Measurements from ENCODE around the gene FAT4.

DNA sequence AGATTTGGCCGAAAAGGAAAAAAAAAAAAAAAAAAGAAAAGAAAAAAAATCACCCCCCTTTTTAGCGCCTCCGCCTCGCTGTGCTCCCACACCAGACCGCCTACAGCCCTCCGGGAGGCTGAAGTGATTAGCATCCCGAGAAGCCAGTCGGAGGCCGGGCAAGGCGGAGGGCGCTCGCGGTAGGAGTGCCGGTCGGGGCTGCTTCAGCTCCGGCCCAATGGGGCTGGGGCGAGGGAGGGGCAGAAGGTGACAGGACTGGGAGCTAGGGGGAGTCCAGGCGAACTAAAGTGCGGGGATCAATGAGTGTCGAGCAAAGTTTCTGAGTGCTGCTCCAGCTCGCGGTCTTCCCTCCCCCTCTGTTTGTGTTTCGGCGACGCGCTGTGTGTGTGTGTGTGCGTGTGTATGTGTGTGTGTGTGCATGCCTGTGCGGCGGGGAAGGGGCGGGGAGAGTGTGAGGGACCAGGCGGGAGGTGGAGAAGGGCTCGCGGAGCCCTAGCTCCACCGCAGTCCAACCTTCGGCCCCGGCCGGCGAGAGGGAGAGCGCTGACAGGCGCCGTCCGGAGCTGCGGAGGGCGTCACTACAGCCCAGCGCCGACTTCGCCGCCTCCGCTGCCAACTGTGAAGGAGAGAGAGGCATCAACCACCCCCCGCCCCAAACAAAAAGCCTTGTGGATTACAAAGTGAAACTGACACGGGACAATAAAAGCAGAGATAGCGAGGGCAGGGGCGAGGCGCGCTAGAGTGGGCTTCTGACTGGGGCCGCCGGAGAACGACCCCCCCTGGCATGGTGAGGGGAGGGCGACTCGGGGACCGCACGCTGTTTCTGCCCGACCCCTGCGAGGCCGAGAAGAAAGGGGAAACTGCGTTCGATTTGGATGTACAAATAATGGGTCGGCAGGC, at the start of gene FAT4:
- TF ChIP-seq CTCF (IDR thresholded peaks at IDR 0.05) (peak in 3 of 4 experiments; percentile 9 to 58 (median 23)), EP300 (IDR thresholded peaks at IDR 0.05) (no peak), POLR2A (IDR thresholded peaks at IDR 0.05) (peak; percentile 64 to 68), POLR2AphosphoS5 (IDR thresholded peaks at IDR 0.05) (peak; percentile 70)

Measured in gastroesophageal sphincter (tissue), 3 donors.